ENCODE measurements around the gene MKX. TPM values are rescaled to one million over a fixed set of nuclear protein-coding genes. Genes with fewer than 3 reads are reported as not detected.

Gene MKX
- total and polyA plus RNA-seq, 7 donors, result 0.01 to 0.24 (median 0.07) TPM; not detected in 1

DNA sequence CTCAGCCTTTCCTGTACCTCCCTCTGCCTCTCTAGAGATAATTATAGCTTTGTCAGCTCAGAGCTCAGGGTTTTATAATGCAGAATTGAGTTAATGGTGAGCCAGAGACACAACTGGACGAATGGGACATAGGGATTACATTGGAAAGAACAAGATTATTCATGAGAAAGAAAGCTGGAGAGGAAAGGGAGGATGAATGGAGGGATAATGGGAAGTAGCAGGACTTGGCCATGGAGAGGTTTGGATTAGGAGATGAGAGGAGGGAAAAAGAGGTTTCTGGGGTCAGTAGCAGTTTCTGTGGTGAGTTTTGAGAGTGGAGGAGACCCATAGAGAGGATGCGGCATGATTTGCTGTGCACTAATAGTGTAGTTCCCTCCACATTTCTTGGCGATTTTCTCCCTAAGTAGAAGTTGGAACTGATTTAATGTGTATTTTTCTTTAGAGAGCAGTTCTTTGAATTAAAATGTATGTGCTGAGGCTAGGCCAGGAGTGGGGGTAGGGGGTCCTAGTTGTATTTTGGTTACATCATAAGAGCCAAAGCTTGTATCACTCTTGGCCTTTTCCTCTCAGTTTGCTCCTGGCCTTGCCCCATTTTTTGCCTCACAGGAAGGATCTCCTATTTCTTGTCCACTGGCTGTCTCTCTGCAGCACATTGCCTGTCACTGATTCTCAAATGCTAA lies 107.4 kb downstream of the MKX start:
- intact Hi-C loops (cut with DNase I), result no loop called here
- DNase-seq, result no peak
- H3K4me1 ChIP-seq, result no peaks in the 10 kb centered on the region
- no peaks in the 10 kb centered on the region for H3K27me3 ChIP-seq (ENCODE audit: insufficient read depth in 3 of 3, low read length in 2 of 3)
- H3K4me3 ChIP-seq, result no peak overlapping the region
- H3K36me3 ChIP-seq (ENCODE audit: insufficient read depth in 1 of 2, low read depth in 1 of 2), result no peaks in the 10 kb centered on the region
- H3K9me3 ChIP-seq, result no peaks in the 10 kb centered on the region
- TF ChIP-seq, protein P1, sequence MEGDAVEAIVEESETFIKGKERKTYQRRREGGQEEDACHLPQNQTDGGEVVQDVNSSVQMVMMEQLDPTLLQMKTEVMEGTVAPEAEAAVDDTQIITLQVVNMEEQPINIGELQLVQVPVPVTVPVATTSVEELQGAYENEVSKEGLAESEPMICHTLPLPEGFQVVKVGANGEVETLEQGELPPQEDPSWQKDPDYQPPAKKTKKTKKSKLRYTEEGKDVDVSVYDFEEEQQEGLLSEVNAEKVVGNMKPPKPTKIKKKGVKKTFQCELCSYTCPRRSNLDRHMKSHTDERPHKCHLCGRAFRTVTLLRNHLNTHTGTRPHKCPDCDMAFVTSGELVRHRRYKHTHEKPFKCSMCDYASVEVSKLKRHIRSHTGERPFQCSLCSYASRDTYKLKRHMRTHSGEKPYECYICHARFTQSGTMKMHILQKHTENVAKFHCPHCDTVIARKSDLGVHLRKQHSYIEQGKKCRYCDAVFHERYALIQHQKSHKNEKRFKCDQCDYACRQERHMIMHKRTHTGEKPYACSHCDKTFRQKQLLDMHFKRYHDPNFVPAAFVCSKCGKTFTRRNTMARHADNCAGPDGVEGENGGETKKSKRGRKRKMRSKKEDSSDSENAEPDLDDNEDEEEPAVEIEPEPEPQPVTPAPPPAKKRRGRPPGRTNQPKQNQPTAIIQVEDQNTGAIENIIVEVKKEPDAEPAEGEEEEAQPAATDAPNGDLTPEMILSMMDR (IDR thresholded peaks at IDR 0.05), result no peak
- no peak for ATAC-seq
- WGBS, 3 donors, result 71 to 79% (median 72%) methylated on average over 3 of the region's 3 CpGs
- no peak overlapping the region for H3K27ac ChIP-seq

DNA sequence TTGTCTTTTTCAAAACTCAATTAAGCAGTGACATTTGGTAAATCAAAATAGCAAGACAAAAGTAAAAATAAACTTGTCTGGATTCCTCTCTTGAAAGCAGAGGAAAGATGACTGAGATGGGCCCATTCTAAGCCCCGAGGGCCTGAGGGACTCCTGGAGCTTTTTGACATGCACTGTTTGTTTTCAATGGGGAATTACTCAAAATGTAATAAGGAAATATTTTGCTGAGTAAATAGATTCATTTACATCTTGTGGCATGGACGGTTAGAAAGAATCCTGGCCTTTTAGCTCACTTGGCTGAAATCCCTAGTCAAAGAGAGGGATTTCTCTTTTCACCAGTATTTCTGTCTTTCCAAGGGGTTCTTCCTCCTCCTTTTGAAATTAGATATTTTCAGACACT lies 108.0 kb downstream of the MKX start:
- TF ChIP-seq, protein P1 (IDR thresholded peaks at IDR 0.05), result no peak
- Histone ChIP-seq H3K27me3 (ENCODE audit: insufficient read depth in 3 of 3, low read length in 2 of 3) (no peaks in the 10 kb centered on the region), H3K9me3 (no peaks in the 10 kb centered on the region), H3K36me3 (ENCODE audit: insufficient read depth in 1 of 2, low read depth in 1 of 2) (no peaks in the 10 kb centered on the region), H3K4me1 (no peaks in the 10 kb centered on the region), H3K27ac (no peak overlapping the region), H3K4me3 (no peak overlapping the region)
- ATAC-seq (no peak), DNase-seq (no peak)
- intact Hi-C loops (cut with DNase I), result no loop called here
- 55 to 63% (median 56%) methylated on average over 2 of the region's 2 CpGs for WGBS, 3 donors

DNA sequence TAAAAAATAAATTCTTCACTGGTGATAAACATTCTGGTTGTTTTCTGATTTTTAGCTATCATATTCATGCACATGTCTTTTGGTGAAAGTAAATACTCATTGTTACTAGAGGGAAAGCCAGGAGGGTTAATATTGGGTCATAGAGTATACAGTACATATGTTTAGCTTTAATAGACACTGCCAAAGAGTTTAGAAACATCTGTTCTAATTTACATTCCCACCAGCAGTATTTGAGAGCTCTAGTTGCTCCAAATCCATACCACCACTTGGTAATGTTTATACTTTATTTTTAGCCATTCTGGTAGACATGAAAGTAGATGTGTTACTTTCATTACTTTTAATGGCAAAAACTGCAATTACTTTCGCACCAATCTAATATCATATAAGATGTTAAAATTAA lies 108.8 kb downstream of the MKX start:
- Histone ChIP-seq H3K4me1 (no peaks in the 10 kb centered on the region), H3K36me3 (ENCODE audit: insufficient read depth in 1 of 2, low read depth in 1 of 2) (no peaks in the 10 kb centered on the region), H3K27ac (no peak overlapping the region), H3K4me3 (no peak overlapping the region), H3K9me3 (no peaks in the 10 kb centered on the region), H3K27me3 (ENCODE audit: insufficient read depth in 3 of 3, low read length in 2 of 3) (no peaks in the 10 kb centered on the region)
- intact Hi-C loops (cut with DNase I), result no loop called here
- ATAC-seq, result no peak
- TF ChIP-seq, protein P1 (IDR thresholded peaks at IDR 0.05), result no peak
- WGBS, 3 donors, result 96 to 100% (median 99%) methylated on average over 1 of the region's 1 CpG
- no peak for DNase-seq

DNA sequence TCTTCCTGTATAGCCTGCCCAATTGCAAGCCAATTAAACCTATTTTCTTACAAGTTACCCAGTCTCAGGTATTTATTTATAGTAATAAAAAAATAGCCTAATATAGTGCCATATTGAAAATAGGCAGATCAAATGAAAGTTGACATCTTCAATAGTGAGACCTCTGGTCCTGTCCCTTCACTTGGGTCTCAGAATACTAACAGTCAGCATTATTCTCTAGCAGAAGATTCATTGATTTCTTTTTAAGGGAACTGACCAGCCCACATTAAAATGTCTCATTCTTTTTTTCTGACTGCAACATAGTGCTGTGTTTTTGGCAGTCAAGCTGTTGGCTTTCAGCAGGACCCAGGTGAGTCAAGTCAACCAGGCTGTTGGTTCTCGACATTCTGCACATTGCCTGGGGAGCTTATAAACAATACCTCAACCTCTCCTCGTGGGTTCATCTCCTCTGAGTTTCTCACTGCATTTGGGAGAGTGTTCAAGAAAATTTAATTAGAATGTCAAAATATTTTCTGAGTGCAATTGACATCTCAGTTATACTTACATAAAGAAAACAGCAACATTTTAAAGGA lies 109.8 kb downstream of the MKX start:
- Histone ChIP-seq H3K36me3 (ENCODE audit: insufficient read depth in 1 of 2, low read depth in 1 of 2) (no peaks in the 10 kb centered on the region), H3K4me1 (no peaks in the 10 kb centered on the region), H3K27ac (no peak overlapping the region), H3K4me3 (no peak overlapping the region), H3K27me3 (ENCODE audit: insufficient read depth in 3 of 3, low read length in 2 of 3) (no peaks in the 10 kb centered on the region), H3K9me3 (no peaks in the 10 kb centered on the region)
- no peak for DNase-seq
- no peak for ATAC-seq
- TF ChIP-seq, protein P1 (IDR thresholded peaks at IDR 0.05), result no peak
- 62 to 72% (median 63%) methylated on average over 2 of the region's 2 CpGs for WGBS, 3 donors
- intact Hi-C loops (cut with DNase I), result no loop called here

DNA sequence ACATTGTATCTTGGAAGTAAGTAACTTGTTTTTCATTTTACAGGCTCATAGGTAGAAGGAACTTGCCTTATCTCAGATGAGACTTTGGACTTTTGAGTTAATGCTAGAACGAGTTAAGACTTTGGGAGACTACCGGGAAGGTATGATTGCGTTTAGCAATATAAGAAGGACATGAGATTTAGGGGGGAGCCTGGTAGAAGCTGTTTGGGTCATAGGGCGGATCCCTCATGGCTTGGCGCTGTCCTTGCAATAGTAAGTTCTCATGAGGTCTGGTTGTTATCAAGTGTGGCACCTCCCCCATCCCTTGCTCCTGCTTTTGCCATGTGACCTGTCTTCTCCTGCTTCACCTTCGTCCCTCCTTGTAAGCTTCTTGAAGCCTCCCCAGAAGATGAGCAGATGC lies 110.3 kb downstream of the MKX start:
- no peaks in the 10 kb centered on the region for H3K36me3 ChIP-seq (ENCODE audit: insufficient read depth in 1 of 2, low read depth in 1 of 2)
- H3K27me3 ChIP-seq (ENCODE audit: insufficient read depth in 3 of 3, low read length in 2 of 3), result no peaks in the 10 kb centered on the region
- ATAC-seq, result no peak
- intact Hi-C loops (cut with DNase I), result no loop called here
- H3K9me3 ChIP-seq, result no peaks in the 10 kb centered on the region
- H3K27ac ChIP-seq, result no peak overlapping the region
- 94 to 96% (median 95%) methylated on average over 6 of the region's 6 CpGs for WGBS, 3 donors
- TF ChIP-seq, protein P1 (IDR thresholded peaks at IDR 0.05), result no peak
- no peak for DNase-seq
- no peaks in the 10 kb centered on the region for H3K4me1 ChIP-seq
- no peak overlapping the region for H3K4me3 ChIP-seq
